ENCODE data around the gene KCNJ4.

KCNJ4 gene

GRCh38 chr22:38462960-38463784 is 8.2 kb upstream of the KCNJ4 start:
- Histone ChIP-seq H3K4me3 (ENCODE audit: low read depth, low read length) (no peak overlapping the region), H3K9me3 (ENCODE audit: control insufficient read depth, insufficient read depth, low read depth, low read length) (no peaks in the 10 kb centered on the region), H3K4me1 (ENCODE audit: control insufficient read depth, insufficient read depth, low read length) (peaks cover 4% of the 10 kb centered on the region), H3K36me3 (ENCODE audit: control insufficient read depth in 2 of 2, insufficient read depth in 1 of 2, low read length in 2 of 2) (no peaks in the 10 kb centered on the region), H3K27ac (ENCODE audit: extremely low read depth, low read depth, low read length) (no peak overlapping the region)
- ChIA-PET CTCF (interaction anchor here (0.7 to 2.5 kb wide), 3 partner anchors 11 to 300 kb away, joined by 3 to 9 read pairs (median 4); no protein-coding TSS in a partner anchor), POLR2A (interaction anchor here (0.7 to 1.0 kb wide), 2 partner anchors 15 to 65 kb away, joined by 3 to 4 read pairs; no protein-coding TSS in a partner anchor)
- TF ChIP-seq ZBTB1 (tag by site-specific recombination; IDR thresholded peaks at IDR 0.05) = no peak
- TF ChIP-seq SP2 (tag by site-specific recombination; IDR thresholded peaks at IDR 0.05) = peak; percentile 80
- TF ChIP-seq KLF8 (tag by site-specific recombination; IDR thresholded peaks at IDR 0.05) = peak; percentile 28; the same call in 1 of the 2 replicates
- TF ChIP-seq ZNF214 (tag by site-specific recombination; IDR thresholded peaks at IDR 0.05; ENCODE audit: borderline replicate concordance) = no peak
- peak; percentile 74 for TF ChIP-seq ZNF561 (tag by site-specific recombination; IDR thresholded peaks at IDR 0.05; ENCODE audit: borderline replicate concordance)
- TF ChIP-seq ZFP41 (tag by site-specific recombination; IDR thresholded peaks at IDR 0.05; ENCODE audit: borderline replicate concordance) = no peak
- TF ChIP-seq GLI2 (tag by site-specific recombination; IDR thresholded peaks at IDR 0.05; ENCODE audit: borderline replicate concordance, low read depth) = no peak
- TF ChIP-seq GLIS2 (tag by site-specific recombination; IDR thresholded peaks at IDR 0.05) = 0 out of 2 replicates have a peak, but pooled peaks have one; percentile 32
- peak; percentile 50; the same call in 1 of the 2 replicates for TF ChIP-seq IKZF3 (tag by site-specific recombination; IDR thresholded peaks at IDR 0.05)
- no peak for TF ChIP-seq ZBTB7A (tag by site-specific recombination; IDR thresholded peaks at IDR 0.05; ENCODE audit: low read depth)
- peak; percentile 47 for TF ChIP-seq GLIS1 (tag by site-specific recombination; IDR thresholded peaks at IDR 0.05)
- TF ChIP-seq WT1 (tag by site-specific recombination; IDR thresholded peaks at IDR 0.05) = no peak
- peak; percentile 76 for TF ChIP-seq ZXDB (tag by site-specific recombination; IDR thresholded peaks at IDR 0.05)
- TF ChIP-seq ZNF366 (tag by site-specific recombination; conservative IDR thresholded peaks at IDR 0.05) = no peak
- TF ChIP-seq ZNF560 (tag by site-specific recombination; IDR thresholded peaks at IDR 0.05; ENCODE audit: borderline replicate concordance) = no peak
- peak; percentile 92 for TF ChIP-seq ZFP3 (tag by site-specific recombination; IDR thresholded peaks at IDR 0.05; ENCODE audit: low read depth)
- TF ChIP-seq ZNF558 (tag by site-specific recombination; IDR thresholded peaks at IDR 0.05) = no peak
- TF ChIP-seq ZNF692 (tag by site-specific recombination; IDR thresholded peaks at IDR 0.05) = peak; percentile 99
- no peak for TF ChIP-seq REPIN1 (tag by site-specific recombination; IDR thresholded peaks at IDR 0.05; ENCODE audit: low read depth)
- no peak for TF ChIP-seq ZNF292 (tag by site-specific recombination; IDR thresholded peaks at IDR 0.05; ENCODE audit: borderline replicate concordance, low read depth)
- peak; percentile 39 for TF ChIP-seq ZBTB26 (tag by site-specific recombination; optimal IDR thresholded peaks at IDR 0.05)
- TF ChIP-seq ZNF404 (tag by site-specific recombination; IDR thresholded peaks at IDR 0.05) = no peak
- TF ChIP-seq MZF1 (tag by site-specific recombination; IDR thresholded peaks at IDR 0.05; ENCODE audit: borderline replicate concordance) = no peak
- TF ChIP-seq KLF1 (tag by site-specific recombination; IDR thresholded peaks at IDR 0.05) = 0 out of 2 replicates have a peak, but pooled peaks have one; percentile 23
- TF ChIP-seq ZBTB20 (tag by site-specific recombination; IDR thresholded peaks at IDR 0.05) = peak; percentile 56
- peak; percentile 58; the same call in 1 of the 2 replicates for TF ChIP-seq ZBTB48 (tag by site-specific recombination; IDR thresholded peaks at IDR 0.05)
- peak; percentile 68; the same call in 1 of the 2 replicates for TF ChIP-seq KLF16 (tag by site-specific recombination; IDR thresholded peaks at IDR 0.05)
- TF ChIP-seq, protein P1, sequence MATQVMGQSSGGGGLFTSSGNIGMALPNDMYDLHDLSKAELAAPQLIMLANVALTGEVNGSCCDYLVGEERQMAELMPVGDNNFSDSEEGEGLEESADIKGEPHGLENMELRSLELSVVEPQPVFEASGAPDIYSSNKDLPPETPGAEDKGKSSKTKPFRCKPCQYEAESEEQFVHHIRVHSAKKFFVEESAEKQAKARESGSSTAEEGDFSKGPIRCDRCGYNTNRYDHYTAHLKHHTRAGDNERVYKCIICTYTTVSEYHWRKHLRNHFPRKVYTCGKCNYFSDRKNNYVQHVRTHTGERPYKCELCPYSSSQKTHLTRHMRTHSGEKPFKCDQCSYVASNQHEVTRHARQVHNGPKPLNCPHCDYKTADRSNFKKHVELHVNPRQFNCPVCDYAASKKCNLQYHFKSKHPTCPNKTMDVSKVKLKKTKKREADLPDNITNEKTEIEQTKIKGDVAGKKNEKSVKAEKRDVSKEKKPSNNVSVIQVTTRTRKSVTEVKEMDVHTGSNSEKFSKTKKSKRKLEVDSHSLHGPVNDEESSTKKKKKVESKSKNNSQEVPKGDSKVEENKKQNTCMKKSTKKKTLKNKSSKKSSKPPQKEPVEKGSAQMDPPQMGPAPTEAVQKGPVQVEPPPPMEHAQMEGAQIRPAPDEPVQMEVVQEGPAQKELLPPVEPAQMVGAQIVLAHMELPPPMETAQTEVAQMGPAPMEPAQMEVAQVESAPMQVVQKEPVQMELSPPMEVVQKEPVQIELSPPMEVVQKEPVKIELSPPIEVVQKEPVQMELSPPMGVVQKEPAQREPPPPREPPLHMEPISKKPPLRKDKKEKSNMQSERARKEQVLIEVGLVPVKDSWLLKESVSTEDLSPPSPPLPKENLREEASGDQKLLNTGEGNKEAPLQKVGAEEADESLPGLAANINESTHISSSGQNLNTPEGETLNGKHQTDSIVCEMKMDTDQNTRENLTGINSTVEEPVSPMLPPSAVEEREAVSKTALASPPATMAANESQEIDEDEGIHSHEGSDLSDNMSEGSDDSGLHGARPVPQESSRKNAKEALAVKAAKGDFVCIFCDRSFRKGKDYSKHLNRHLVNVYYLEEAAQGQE (tag by site-specific recombination; IDR thresholded peaks at IDR 0.05) = no peak
